ENCODE data around the gene SYCE3.

DNA sequence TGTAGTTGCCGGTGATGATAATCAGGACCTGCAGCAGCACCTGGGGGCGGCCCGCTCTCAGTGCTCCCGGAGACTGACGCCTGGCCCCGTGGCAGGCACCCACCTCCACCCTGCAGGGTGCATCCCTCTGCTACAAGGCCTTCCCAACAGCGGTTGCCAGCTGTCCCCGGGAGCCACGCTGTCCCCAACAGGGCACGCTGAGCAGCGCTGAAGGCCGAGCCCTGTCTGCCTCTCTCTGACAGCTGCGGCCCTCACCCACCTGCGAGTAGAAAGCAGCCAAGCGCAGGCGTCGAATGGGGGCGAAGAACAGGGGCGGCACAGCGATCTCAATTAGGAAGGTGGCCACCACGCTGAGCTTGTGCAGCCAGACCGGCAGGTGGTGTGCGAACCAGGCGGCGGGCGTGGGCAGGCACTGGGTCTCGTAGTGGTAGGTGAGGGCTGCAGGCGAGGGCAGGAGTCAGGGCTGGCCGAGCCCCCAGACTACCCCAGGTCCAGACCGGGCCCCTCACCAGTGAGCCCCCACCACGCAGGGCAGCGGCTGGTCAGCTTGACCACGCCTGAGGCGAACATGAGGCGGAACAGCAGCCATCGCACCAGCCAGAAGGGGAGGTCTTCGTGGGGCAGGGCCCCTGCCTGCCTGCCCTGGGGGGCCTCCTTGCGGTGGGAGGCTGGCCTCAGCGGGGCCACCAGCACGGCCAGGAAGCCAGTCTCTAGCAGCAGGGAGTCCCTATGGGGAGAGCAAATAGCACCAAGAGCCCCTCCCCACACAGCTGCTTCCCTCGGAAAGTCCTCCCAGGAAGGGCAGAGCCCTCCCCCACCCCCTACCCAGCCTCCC, 56.7 kb downstream of the SYCE3 start:
- TF ChIP-seq ZSCAN32 (CRISPR knock-in tag; IDR thresholded peaks at IDR 0.05): no peak
- no peak for TF ChIP-seq ZSCAN29 (IDR thresholded peaks at IDR 0.05)
- TF ChIP-seq, protein P1, sequence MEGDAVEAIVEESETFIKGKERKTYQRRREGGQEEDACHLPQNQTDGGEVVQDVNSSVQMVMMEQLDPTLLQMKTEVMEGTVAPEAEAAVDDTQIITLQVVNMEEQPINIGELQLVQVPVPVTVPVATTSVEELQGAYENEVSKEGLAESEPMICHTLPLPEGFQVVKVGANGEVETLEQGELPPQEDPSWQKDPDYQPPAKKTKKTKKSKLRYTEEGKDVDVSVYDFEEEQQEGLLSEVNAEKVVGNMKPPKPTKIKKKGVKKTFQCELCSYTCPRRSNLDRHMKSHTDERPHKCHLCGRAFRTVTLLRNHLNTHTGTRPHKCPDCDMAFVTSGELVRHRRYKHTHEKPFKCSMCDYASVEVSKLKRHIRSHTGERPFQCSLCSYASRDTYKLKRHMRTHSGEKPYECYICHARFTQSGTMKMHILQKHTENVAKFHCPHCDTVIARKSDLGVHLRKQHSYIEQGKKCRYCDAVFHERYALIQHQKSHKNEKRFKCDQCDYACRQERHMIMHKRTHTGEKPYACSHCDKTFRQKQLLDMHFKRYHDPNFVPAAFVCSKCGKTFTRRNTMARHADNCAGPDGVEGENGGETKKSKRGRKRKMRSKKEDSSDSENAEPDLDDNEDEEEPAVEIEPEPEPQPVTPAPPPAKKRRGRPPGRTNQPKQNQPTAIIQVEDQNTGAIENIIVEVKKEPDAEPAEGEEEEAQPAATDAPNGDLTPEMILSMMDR (IDR thresholded peaks at IDR 0.05 in 2 of 3, conservative IDR thresholded peaks at IDR 0.05 in 1 of 3; ENCODE audit: insufficient read depth in 2 of 3, low read depth in 1 of 3, low read length in 3 of 3): no peak
- TF ChIP-seq JUNB (CRISPR knock-in tag; conservative IDR thresholded peaks at IDR 0.05): no peak
- TF ChIP-seq RBM34 (IDR thresholded peaks at IDR 0.05; ENCODE audit: borderline replicate concordance, insufficient read depth, low read length): no peak
- TF ChIP-seq ETV6 (IDR thresholded peaks at IDR 0.05; ENCODE audit: borderline replicate concordance in 1 of 2, low read depth in 2 of 2, low read length in 1 of 2): no peak
- no peak for TF ChIP-seq ETV6 (CRISPR knock-in tag; IDR thresholded peaks at IDR 0.05; ENCODE audit: borderline replicate concordance)
- no peak for TF ChIP-seq FOXA1 (IDR thresholded peaks at IDR 0.05; ENCODE audit: borderline replicate concordance)

Data from K562 (cell line).